ENCODE data around the gene SH3PXD2B.

DNA sequence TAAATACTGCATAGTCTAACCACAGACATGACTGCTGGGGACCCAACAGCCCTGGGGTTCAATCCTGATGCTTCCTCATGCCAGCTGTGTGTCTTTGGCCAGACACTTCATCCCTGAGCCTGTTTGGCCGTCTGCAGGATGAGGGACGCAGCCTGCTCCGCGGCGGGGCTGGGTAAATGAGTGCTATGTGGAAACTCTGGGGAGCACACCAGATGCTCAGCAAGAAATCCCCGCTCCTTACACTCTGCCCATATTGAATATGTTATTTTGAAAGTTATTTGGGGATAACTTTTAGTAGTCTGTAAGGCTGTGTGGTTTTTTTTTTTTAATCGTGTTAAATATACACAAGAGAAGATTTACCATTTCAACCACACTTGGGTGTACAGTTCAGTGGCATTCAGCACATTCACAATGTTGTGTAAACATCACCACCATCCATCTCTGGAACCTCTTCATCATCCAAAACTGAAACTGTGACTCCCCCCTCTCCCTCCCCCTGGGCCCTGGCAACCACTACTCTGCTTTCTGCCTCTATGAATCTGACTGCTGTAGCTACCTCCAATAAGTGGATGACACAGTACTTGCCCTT, 42.7 kb downstream of the SH3PXD2B start:
- no peak for TF ChIP-seq EZH2phosphoT487 (IDR thresholded peaks at IDR 0.05; ENCODE audit: borderline replicate concordance, low read depth, low read length)
- TF ChIP-seq, protein P1, sequence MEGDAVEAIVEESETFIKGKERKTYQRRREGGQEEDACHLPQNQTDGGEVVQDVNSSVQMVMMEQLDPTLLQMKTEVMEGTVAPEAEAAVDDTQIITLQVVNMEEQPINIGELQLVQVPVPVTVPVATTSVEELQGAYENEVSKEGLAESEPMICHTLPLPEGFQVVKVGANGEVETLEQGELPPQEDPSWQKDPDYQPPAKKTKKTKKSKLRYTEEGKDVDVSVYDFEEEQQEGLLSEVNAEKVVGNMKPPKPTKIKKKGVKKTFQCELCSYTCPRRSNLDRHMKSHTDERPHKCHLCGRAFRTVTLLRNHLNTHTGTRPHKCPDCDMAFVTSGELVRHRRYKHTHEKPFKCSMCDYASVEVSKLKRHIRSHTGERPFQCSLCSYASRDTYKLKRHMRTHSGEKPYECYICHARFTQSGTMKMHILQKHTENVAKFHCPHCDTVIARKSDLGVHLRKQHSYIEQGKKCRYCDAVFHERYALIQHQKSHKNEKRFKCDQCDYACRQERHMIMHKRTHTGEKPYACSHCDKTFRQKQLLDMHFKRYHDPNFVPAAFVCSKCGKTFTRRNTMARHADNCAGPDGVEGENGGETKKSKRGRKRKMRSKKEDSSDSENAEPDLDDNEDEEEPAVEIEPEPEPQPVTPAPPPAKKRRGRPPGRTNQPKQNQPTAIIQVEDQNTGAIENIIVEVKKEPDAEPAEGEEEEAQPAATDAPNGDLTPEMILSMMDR (conservative IDR thresholded peaks at IDR 0.05; ENCODE audit: low read length): no peak
